Ascending aorta (tissue), 2 donors: ENCODE measurements around the gene IRF5. TPM values are rescaled to one million over a fixed set of nuclear protein-coding genes. Genes with fewer than 3 reads are reported as not detected.

ENCODE experiments used
- DNase-seq, 2 donors: peaks; one replicate each; pipeline ENCODE4 v3.0.0-alpha.2; 2019; ENCODE audit warnings: low spot score in 2 of 2
- H3K27ac ChIP-seq, 2 donors: fragments of 200-600 bp; sonication (generic); one replicate each; pipeline ENCODE4 v1.5.1; 2016 to 2017; ENCODE audit warnings: mild to moderate bottlenecking in 1 of 2
- H3K27me3 ChIP-seq: fragments of 200-600 bp; sonication (generic); one replicate; pipeline ENCODE4 v1.5.1; 2017
- H3K36me3 ChIP-seq, 2 donors: fragments of 200-600 bp; sonication (generic); one replicate each; pipeline ENCODE4 v1.5.1; 2016
- H3K4me1 ChIP-seq, 2 donors: fragments of 200-600 bp; sonication (generic); one replicate each; pipeline ENCODE4 v1.5.1; 2016 to 2017; ENCODE audit warnings: mild to moderate bottlenecking in 1 of 2
- H3K4me3 ChIP-seq, 2 donors: fragments of 200-600 bp; sonication (generic); one replicate each; pipeline ENCODE4 v1.5.1; 2016 to 2017; ENCODE audit warnings: mild to moderate bottlenecking in 1 of 2
- H3K9me3 ChIP-seq, 2 donors: fragments of 200-600 bp; sonication (generic); one replicate each; pipeline ENCODE4 v1.5.1; 2016
- CTCF ChIP-seq, 3 experiments: fragments of 200-600 bp in 2 of 3; fragments of 450-650 bp in 1 of 3; sonication (generic) in 2 of 3; IDR thresholded peaks; one replicate each; pipeline ENCODE4 v1.5.1; 2016 to 2019; ENCODE audit warnings: antibody characterized with exemption in 3 of 3, mild to moderate bottlenecking in 1 of 3, moderate library complexity in 1 of 3
- intact Hi-C: fragments of 100-400 bp; cut with DNase I; formaldehyde crosslinking; loops from one replicate; pipeline ENCODE4 v1.15.1; 2023
- total RNA-seq: library from RNA; depleted of rRNA; stranded (reverse); fragments of >200 nt; gene quantifications from one replicate; pipeline ENCODE4 v1.1.0, GENCODE V29; 2016

Gene IRF5
- total RNA-seq, 1 donor from 2014 or later, result not detected

DNA sequence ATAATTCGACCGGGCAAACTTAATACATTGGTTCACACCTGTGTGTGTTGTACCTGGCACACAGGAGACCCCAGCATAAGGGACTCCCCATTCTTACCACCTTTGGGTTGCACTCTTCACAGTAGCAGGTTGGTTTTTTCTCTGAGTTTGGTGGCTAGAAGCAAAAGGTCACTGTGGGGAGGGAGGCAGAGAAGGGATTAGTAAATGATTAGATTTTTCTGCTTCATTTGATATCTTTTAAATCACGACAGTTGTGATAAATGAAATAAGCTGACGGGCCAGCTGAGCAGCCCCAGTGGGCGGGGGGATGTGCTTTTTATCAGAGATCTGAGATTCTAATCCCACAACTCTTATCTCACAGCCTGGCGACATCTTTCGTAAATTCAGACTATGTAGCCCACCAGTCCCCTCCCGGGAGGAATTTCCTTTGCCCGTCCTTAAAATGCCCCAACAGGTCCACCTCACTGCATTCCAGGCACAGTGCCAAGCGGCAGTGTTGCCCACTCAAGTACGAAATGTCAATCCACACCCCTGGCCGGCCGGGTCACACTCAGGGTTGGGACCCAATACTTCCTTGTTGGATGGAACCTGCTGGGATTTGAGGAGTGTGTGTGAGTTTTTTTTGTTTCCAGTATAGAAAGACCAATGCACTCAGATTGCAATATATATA lies 16.7 kb upstream of the IRF5 start:
- Histone ChIP-seq H3K4me3 (no peak overlapping the region), H3K36me3 (no peaks in the 10 kb centered on the region), H3K27ac (no peak overlapping the region), H3K27me3 (no peaks in the 10 kb centered on the region), H3K9me3 (no peaks in the 10 kb centered on the region), H3K4me1 (no peaks in the 10 kb centered on the region)
- intact Hi-C loops, result no loop called here
- TF ChIP-seq CTCF (IDR thresholded peaks at IDR 0.05), result no peak
- DNase-seq, result no peak

GRCh38 chr7:128921866-128922440 lies 15.8 kb upstream of the IRF5 start:
- no peaks in the 10 kb centered on the region for H3K27me3 ChIP-seq
- intact Hi-C loops, result no loop called here
- H3K4me1 ChIP-seq, result no peaks in the 10 kb centered on the region
- H3K9me3 ChIP-seq, result no peaks in the 10 kb centered on the region
- DNase-seq, result no peak
- H3K27ac ChIP-seq, result no peak overlapping the region
- no peak for TF ChIP-seq CTCF (IDR thresholded peaks at IDR 0.05)
- no peaks in the 10 kb centered on the region for H3K36me3 ChIP-seq
- H3K4me3 ChIP-seq, result no peak overlapping the region

DNA sequence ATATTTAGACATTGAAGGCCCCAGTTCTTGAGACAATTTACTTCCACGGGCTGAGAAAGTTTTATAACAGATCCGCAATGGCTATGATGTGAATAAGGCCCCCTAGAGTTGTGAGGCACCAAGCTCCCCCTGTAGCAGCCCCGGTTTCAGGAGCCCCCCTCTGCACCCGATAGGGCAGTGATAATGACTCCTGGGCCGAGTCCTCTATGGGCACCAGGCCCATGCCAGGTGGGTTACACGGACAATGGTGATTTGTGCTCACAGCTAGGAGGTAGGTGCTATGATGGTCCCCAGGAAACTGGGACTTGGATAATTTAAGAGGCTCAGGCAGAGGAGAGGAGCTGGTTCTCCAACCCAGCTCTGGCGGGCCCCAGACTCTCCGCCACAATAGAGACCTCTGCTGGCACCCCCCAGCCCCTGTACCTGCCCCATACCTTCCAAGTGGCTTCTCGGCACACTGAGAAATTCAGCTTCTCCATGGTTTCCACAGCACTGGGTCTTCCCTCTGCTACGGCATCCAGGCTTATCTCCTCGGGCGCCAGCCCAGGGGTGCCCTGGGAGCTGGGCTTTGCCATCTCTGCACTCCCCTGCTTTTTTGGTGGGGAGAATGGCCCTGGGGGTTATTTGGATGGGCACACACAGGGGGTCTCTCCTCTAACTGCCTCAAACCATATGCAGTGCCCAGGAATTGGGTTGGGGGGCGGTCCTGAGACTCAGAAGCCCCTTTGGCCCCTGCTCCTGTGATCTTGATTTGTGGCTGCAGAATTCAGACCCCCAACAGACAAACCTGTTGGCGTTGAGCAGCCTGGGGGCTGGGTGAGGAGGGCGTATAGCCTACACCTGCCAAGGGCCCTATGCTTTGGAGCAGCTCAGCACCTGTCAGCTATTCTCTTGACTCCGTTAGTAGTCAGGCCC lies 15.0 kb upstream of the IRF5 start:
- no peak for DNase-seq
- no peaks in the 10 kb centered on the region for H3K27me3 ChIP-seq

GRCh38 chr7:128923411-128923800 lies 14.3 kb upstream of the IRF5 start:
- DNase-seq, result no peak
- no peak for TF ChIP-seq CTCF (IDR thresholded peaks at IDR 0.05)
- H3K4me3 ChIP-seq, result no peak overlapping the region
- intact Hi-C loops, result no loop called here
- H3K27me3 ChIP-seq, result no peaks in the 10 kb centered on the region
- H3K36me3 ChIP-seq, result no peaks in the 10 kb centered on the region
- no peaks in the 10 kb centered on the region for H3K4me1 ChIP-seq
- no peak overlapping the region for H3K27ac ChIP-seq
- no peaks in the 10 kb centered on the region for H3K9me3 ChIP-seq

More for the DNA sequence above, 15.0 kb upstream of the IRF5 start:
- H3K4me1 ChIP-seq, result no peaks in the 10 kb centered on the region
- no peak overlapping the region for H3K27ac ChIP-seq
- no peaks in the 10 kb centered on the region for H3K9me3 ChIP-seq
- H3K4me3 ChIP-seq, result no peak overlapping the region
- TF ChIP-seq CTCF (IDR thresholded peaks at IDR 0.05), result no peak
- intact Hi-C loops, result no loop called here
- no peaks in the 10 kb centered on the region for H3K36me3 ChIP-seq

- no peak for DNase-seq
- Histone ChIP-seq H3K4me3 (no peak overlapping the region), H3K9me3 (no peaks in the 10 kb centered on the region), H3K27me3 (no peaks in the 10 kb centered on the region), H3K4me1 (no peaks in the 10 kb centered on the region), H3K36me3 (no peaks in the 10 kb centered on the region), H3K27ac (no peak overlapping the region)
- intact Hi-C loops, result no loop called here
- TF ChIP-seq CTCF (IDR thresholded peaks at IDR 0.05), result no peak
Measured at GRCh38 chr7:128924707-128925588, 12.8 kb upstream of the IRF5 start.
